KMS-11 (cell line): Measurements from ENCODE around the gene ABHD12.

Experiments used
- H2AFZ ChIP-seq: fragments of 200-600 bp; sonication (generic); 2 replicates; pipeline ENCODE4 v1.6.1; 2016; ENCODE audit warnings: antibody characterized with exemption, mixed run types, low read depth
- H3K27ac ChIP-seq: fragments of 200-600 bp; sonication (generic); 2 replicates; pipeline ENCODE4 v1.6.1; 2016; ENCODE audit warnings: mild to moderate bottlenecking, mixed run types
- H3K27me3 ChIP-seq: fragments of 200-600 bp; sonication (generic); 2 replicates; pipeline ENCODE4 v1.6.1; 2017; ENCODE audit warnings: mild to moderate bottlenecking, low read depth, mixed run types, moderate library complexity; ENCODE audit not compliant: insufficient read depth
- H3K36me3 ChIP-seq: fragments of 200-600 bp; sonication (generic); 2 replicates; pipeline ENCODE4 v1.6.1; 2017; ENCODE audit warnings: mild to moderate bottlenecking, mixed run types; ENCODE audit not compliant: insufficient read depth
- H3K4me1 ChIP-seq: fragments of 200-600 bp; sonication (generic); 2 replicates; pipeline ENCODE4 v1.6.1; 2016; ENCODE audit warnings: mild to moderate bottlenecking, low read depth, mixed run types; ENCODE audit not compliant: poor library complexity, severe bottlenecking
- H3K4me2 ChIP-seq: fragments of 200-600 bp; sonication (generic); 2 replicates; pipeline ENCODE4 v1.7.0; 2016; ENCODE audit warnings: mild to moderate bottlenecking, mixed run types
- H3K4me3 ChIP-seq: fragments of 200-600 bp; sonication (generic); IDR thresholded peaks from 2 replicates; pipeline ENCODE4 v1.6.1; 2017; ENCODE audit warnings: low read depth, low read length, mixed read lengths; ENCODE audit not compliant: insufficient read depth
- H3K79me2 ChIP-seq: fragments of 200-600 bp; sonication (generic); 2 replicates; pipeline ENCODE4 v1.6.1; 2016; ENCODE audit warnings: low read depth, mixed run types; ENCODE audit not compliant: insufficient read depth
- H3K9ac ChIP-seq: fragments of 200-600 bp; sonication (generic); 2 replicates; pipeline ENCODE4 v1.6.1; 2016; ENCODE audit warnings: mild to moderate bottlenecking, mixed run types
- H4K20me1 ChIP-seq: fragments of 200-600 bp; sonication (generic); 2 replicates; pipeline ENCODE4 v1.6.1; 2016; ENCODE audit warnings: mild to moderate bottlenecking, mixed run types; ENCODE audit not compliant: insufficient read depth
- CTCF ChIP-seq: fragments of 200-600 bp; sonication (generic); conservative IDR thresholded peaks from 2 replicates; pipeline ENCODE4 v1.6.1; 2017; ENCODE audit warnings: low read depth, mild to moderate bottlenecking, antibody characterized with exemption, low read length, moderate library complexity, mixed read lengths

ABHD12 gene

GRCh38 chr20:25380945-25381614, 9.6 kb downstream of the ABHD12 start:
- no peaks in the 10 kb centered on the region for H3K27me3 ChIP-seq

DNA sequence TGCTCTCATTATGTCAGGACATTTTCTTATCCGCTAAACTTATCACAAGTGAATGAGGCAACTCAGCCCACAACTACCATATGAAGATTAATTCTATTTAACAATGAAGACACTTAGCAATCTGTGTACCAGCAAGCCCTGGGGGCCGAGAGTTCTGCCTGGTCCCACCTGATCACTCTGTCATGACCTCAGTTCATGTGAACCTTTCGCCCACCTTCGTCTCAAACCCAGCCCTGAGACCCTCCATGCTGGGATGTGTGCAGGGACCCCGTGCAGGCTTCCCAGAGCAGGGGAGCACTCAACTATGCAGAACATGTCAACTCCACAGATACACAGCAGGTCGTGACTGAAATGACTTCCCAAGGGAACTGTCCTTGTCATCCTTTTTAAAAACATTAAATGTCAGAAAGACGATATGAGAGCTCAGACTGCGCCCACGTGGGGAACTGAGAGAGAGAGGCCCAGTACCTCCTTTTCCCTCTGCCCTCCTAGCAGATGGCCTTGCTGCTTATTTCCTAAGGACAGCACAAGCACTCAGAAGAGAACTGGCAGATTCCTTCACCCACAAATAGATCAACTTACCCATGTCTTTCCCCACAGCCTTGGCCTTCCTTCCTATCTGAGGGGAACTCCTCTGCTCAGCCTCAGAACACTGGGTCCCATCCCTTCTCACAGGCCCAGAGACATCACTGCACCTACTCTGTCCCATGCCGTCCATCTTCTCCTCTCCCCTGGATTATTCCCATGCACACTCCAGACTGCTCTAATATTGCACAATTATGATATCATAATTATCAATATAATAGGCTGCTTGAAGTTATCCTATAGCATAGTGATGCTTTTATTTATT, 11.5 kb downstream of the ABHD12 start:
- Histone ChIP-seq H3K27ac (no peak overlapping the region), H3K27me3 (no peaks in the 10 kb centered on the region), H3K9ac (no peak overlapping the region), H3K4me1 (no peaks in the 10 kb centered on the region), H2AFZ (no peak overlapping the region), H3K4me3 (no peak overlapping the region), H4K20me1 (no peaks in the 10 kb centered on the region), H3K4me2 (no peak overlapping the region), H3K79me2 (peaks cover 81% of the 10 kb centered on the region), H3K36me3 (no peaks in the 10 kb centered on the region)
- TF ChIP-seq CTCF: no peak

More at GRCh38 chr20:25380945-25381614, 9.6 kb downstream of the ABHD12 start:
- TF ChIP-seq CTCF: no peak
- Histone ChIP-seq H3K36me3 (no peaks in the 10 kb centered on the region), H3K4me3 (no peak overlapping the region), H3K4me2 (no peak overlapping the region), H3K79me2 (peaks cover 87% of the 10 kb centered on the region), H2AFZ (no peak overlapping the region), H3K4me1 (no peaks in the 10 kb centered on the region), H3K9ac (no peak overlapping the region), H4K20me1 (no peaks in the 10 kb centered on the region), H3K27ac (no peak overlapping the region)

GRCh38 chr20:25378189-25378883, 12.3 kb downstream of the ABHD12 start:
- Histone ChIP-seq H3K9ac (no peak overlapping the region), H3K27ac (no peak overlapping the region), H3K36me3 (no peaks in the 10 kb centered on the region), H2AFZ (no peak overlapping the region), H3K4me3 (no peak overlapping the region), H3K4me2 (no peak overlapping the region), H4K20me1 (no peaks in the 10 kb centered on the region), H3K4me1 (no peaks in the 10 kb centered on the region), H3K27me3 (no peaks in the 10 kb centered on the region), H3K79me2 (peaks cover 78% of the 10 kb centered on the region)
- TF ChIP-seq CTCF: no peak

GRCh38 chr20:25376886-25377285, 13.7 kb downstream of the ABHD12 start:
- Histone ChIP-seq H3K36me3 (no peaks in the 10 kb centered on the region), H3K27ac (no peak overlapping the region), H3K4me2 (no peak overlapping the region), H3K4me1 (no peaks in the 10 kb centered on the region), H3K27me3 (no peaks in the 10 kb centered on the region), H2AFZ (no peak overlapping the region), H3K9ac (no peak overlapping the region), H3K79me2 (peaks cover 73% of the 10 kb centered on the region), H4K20me1 (no peaks in the 10 kb centered on the region), H3K4me3 (no peak overlapping the region)
- no peak for TF ChIP-seq CTCF
